A673 (cell line): ENCODE results near the gene CHRNE.

Source experiments
- CTCF ChIP-seq: fragments of 300-800, 200-600 bp; sonication (generic); conservative IDR thresholded peaks from 2 replicates; pipeline ENCODE4 v1.5.1; 2017; ENCODE audit warnings: low read depth, mild to moderate bottlenecking, antibody characterized with exemption, low read length, moderate library complexity, mixed read lengths
- EZH2 ChIP-seq: fragments of 200-600 bp; sonication (generic); IDR thresholded peaks from 2 replicates; pipeline ENCODE4 v1.6.1; 2017; ENCODE audit warnings: borderline replicate concordance, low read depth, mild to moderate bottlenecking, mixed read lengths, antibody characterized with exemption, low read length; ENCODE audit not compliant: poor library complexity, severe bottlenecking

DNA sequence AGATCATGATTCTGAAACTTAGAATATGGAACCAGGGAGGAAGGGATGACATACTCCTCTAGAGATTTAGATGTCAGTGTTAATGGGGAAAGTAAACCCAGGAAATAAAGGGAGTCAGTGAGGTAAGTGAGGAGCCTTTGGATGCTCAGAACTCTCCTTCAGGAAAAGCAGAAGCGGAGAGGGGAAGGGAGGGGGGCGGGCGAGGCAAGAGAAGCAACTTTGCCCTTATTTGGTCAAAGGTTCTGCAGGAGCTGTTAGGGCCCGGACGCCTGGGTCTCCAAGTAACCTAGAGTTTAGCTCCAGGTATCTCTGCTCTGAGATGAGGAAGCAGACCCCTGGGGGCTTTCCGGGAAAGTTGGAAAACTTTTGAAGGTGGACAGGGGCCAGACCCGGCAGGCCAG is 44.1 kb upstream of the CHRNE start:
- TF ChIP-seq CTCF (no peak), EZH2 (no peak)
